NCI-H1436 treated with DMSO at 0.1 percent for 48 hours (cell line): ENCODE measurements around the gene COL6A2.
"Not testable (repeated sequence)": the region's sequence is repeated elsewhere in the genome, so short reads cannot be mapped to it uniquely, and the experiment has no call there.

Source experiments
- DNase-seq: peaks from one replicate; lab custom pipeline; 2025; lab: John Stamatoyannopoulos, UW

Gene COL6A2

DNA sequence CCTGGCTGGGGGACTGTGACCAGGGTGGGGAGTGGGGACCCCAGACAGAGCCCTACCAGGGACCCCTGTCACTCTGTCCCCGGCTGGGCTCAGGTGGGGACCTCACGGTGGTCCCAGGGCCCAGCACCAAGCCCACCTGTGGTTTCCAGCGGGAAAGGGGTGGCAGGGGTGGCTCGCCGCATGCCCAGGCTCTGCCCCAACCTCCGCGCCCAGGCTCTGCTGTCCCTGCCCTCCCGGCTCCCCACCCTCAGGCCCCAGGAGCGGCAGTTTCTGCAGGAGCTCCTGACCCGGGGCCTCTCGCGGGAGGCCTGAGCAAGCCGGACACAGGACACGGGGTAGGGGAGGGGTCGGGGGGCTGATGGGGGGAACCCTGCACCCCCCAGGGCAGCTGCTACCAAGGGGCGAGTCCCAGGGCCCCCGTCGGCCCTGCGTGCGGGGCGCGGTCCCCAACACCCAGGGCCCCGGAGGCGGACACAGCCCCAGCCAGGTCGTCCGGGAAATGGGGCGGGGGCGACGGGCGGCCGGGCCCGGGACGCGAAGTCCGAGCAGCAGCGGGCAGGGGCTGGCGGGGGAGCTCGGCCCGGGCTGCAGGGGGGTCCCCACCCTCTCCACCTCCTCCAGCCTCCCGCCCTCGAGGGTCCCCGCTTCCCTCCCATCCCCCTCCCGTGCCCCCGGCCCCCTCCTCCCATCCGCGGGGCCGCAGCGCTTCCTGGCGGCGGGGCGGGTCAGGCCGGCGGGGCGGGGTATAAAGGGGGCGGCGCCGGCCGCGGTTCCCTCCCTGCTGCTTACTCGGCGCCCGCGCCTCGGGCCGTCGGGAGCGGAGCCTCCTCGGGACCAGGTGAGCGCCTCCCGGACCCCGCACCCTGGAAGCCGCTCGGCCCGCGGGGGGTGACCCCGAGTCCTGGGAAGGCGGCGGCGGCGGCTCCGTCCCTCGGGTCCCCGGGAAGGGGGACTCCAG lies at the start of gene COL6A2:
TSS of gene COL6A2 (plus strand) at position 777 of the 958 bp plus-strand sequence.
- DNase-seq: no peak

DNA sequence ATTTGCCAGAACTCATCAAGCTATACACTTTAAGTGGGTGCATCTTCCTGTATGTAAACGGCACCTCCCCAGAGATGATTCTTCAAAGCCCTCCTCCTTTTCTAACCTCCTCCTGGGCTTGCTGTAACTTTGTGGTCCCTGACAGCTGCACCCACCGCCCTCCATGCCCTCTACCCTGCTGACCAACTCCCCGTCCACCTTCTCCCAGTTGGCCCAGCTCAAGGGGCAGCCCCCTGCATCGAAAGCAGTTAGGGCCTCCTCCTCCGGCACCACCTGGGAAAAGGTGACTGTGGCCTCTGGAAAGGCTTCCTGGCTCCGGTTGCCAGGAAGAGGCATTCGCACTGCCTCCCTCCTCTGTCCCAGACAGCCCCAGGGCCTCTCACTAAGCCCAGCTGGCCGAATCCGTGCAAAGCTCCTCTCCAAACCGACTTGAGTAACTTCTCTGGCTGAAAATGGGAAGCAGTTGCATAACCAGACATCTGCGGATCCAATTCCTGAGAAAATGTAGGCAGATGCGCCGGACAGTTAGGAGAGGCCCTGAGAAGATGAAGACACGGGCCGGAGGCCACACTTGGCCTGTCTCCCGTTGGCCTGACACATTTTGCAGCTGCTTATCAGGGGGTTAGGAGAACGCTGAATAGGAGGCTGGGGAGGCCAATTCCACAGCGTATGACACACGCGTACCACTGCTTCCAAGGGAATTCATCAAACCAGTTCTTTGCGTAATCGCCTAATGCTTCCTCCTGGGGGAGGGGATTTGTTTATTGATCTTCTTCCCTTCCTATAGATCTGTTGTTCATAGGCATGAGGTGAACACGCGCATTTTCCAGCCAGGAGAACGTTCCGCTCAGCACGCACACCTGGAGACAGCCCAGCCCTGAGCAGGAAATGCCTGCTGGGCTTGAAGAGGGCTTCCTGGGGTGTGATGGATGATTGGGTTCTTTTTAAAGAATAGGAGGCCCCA lies 48.7 kb upstream of the COL6A2 start:
- no peak for DNase-seq

DNA sequence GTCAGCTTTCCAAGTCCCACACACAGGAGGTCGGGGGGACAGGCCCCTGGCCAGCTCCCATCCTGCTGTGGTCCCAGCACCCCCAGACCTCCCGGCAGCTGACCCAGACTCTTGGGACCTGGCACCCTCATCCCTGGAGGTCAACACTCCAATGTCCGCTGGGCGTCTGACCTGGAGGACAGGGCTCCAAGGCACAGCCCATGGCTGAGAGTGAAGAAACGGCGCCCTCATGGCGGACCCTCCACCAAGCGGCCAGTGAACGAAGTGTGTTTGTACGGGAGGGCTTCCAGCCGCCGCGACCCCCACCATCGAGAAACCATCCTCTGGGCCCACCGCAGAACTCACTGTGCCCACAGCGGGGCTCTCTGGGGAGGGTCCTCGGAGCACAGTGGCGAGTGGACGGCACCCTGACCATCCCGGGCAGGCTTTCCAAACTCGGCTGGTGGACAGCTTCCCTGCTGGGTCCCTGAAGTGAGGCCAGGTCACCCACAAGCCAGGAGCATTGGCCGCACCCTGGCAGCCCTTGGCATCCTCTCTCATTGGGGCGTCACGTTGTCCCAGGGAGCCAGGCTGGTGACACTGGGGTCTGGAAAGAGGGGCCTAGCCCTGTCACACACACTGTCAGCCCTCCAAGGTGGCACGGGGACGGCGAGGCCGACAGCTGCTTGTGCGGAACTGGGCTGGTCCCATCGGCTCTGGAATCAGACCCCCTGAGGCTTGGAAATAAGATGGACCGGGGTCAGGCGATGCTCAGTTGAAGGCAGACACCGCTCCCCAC lies 47.8 kb upstream of the COL6A2 start:
- no peak for DNase-seq

DNA sequence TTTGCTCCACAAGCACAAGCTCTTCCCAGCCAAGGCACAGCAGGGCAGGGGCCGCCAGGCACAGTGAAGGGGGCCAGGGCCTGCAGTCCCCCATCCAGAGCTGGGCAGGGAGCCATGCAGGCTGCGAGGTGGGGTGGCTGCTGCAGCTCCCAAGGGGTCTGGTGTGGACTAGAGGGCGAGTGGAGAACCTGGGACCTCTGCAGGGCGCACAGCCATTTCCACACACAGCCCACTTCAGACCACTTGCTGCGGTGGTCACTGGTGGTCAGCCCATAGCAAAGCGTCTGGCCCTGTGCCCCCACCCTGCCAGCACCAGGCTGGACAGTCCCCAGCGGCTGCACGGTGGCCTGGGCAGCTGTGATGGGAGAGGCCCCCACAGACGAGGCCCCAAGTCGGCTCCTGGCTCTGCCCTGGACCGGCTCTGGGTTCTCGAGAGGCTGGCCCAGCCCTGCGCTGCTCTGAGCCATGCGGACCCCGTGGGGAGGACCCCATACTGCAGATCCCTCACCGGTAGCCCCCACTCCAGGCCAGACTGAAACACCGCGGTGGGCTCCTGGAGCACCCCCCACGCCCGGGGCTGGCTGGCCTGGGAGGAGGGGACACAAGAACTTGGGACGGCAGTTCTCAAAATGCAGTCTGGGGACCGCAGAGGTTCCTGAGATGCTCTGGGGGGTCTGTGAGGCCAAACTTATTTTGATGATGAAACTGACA lies 47.1 kb upstream of the COL6A2 start:
- DNase-seq: no peak

DNA sequence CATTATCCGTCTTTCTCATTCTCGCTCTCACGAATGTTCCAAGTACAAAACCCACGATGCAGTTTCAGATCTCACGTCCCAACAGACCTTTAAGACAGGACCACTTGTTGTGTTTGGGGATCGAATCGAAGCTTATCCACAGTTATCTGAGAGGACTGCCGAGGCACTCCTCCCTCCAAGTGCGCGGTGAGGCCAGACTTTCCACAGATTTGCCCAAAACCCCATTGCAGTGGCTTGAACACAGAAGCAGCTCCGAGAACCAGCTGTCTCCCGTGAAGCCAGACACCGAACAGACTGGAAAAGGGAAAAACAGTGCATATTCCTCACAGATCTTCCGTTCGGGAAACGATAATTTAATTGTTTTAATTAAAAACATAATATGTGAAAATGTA lies 46.5 kb upstream of the COL6A2 start:
- no peak for DNase-seq

DNA sequence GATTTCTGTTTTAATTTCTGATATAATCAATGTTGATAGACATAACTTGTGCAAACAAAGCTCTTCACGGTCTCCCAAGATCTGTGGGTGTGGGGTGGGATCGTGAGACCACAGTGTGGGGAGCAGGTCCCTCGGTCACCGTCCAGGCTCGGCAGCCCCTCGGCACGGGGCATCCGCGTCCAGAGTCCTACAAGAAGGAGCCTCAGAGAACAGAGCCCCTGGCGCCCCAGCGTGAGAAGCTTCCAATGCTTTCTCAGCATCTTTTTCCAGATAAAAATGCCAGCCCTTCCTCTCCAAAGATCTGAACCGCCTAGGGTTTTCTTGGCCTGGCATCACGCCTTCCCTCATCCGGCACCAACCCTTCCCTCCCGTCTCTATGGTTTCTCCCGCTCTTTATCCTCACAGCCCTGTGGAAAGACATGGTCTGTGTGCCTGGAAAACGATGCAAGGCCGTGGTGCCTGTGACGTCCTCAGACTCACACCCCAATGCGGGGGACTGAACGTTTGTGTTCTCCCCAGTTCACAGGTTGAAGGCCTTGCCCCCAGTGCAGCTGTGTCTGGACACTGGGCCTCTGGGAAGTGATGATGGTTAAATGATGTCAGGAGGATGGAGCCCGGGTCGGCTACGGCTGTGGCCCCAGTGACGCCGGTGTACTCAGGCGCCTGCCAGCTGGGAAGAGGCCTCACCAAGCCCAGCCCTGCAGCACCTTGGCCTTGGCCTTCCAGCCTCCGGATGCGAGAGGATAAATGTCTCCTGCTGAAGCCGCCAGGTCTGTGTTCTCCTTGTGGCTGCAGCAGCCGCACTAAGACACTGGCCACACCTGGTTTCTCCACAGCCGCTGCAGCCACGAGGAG lies 45.9 kb upstream of the COL6A2 start:
- no peak for DNase-seq

DNA sequence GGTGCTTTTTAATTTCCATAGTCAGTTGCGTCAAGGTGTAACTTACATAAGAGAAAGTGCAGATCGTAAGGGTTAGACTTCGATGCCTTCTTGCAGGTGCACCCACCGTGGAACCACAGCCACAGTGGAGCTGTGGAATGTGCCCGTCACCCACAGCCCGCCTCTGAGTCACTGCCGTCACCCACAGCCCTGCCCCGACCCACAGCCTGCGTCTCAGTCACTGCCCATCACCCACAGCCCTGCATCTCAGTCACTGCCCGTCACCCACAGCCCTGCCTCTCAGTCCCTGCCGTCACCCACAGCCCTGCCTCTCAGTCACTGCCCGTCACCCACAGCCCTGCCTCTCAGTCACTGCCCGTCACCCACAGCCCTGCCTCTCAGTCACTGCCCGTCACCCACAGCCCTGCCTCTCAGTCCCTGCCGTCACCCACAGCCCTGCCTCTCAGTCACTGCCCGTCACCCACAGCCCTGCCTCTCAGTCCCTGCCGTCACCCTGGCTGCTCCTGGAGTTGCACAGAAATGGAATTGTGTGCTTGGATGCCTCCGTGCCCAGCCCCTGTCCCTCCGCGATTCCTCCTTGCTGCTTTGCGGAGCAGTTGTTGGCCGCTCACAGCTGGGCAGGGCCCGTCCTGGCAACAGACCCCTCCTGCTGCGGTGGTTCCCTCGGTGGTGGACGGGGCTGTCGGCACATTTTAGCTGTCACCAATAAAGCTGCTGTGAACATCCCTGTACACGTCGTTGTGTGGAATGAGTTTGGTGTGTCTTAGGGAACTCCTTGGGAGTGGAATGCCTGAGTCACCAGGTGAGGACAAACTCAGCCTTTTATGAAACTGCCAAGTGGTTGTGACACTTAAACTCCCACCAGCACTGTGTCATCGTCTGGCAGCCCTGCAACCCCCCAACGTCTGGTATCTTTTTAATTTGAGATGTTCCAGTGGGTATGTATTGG lies 44.9 kb upstream of the COL6A2 start:
- DNase-seq: no peak

DNA sequence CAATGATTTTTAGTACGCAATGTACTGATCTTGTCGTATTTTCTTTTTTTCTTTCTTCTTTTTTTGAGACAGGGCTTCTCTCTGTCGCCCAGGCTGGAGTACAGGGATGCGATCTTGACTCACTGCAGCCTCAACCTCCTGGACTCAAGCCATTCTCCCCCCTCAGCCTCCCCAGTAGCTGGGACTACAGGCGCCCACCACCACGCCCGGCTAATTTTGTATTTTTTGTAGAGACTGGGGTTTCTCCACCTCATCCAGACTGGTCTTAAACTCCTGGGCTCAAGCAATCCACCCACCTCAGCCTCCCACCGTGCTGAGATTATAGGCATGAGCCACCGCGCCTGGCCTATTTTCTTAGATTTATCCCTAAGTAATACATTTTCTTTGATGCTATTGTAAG lies 43.9 kb upstream of the COL6A2 start:
- no peak for DNase-seq

DNA sequence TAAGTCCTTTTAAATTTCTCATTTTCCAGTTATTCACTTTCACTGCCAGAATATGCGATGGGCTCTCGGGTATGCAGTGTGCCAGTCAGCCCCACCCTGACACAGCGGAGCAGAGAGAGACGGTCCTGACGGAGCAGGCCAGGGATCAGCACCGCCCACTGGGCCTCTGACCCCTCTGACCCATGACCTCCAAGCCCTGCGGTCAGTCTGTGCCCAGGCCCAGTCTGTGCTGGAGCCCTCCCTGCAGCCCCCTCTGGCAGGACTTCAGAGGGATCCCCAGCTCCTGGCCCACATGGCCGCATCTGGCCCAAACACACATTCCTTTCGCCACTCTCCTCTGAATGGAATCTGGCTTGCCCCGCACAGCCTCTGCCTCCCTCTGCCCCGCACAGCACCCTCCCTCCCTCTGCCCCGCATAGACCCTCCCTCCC lies 43.4 kb upstream of the COL6A2 start:
- DNase-seq: no peak

DNA sequence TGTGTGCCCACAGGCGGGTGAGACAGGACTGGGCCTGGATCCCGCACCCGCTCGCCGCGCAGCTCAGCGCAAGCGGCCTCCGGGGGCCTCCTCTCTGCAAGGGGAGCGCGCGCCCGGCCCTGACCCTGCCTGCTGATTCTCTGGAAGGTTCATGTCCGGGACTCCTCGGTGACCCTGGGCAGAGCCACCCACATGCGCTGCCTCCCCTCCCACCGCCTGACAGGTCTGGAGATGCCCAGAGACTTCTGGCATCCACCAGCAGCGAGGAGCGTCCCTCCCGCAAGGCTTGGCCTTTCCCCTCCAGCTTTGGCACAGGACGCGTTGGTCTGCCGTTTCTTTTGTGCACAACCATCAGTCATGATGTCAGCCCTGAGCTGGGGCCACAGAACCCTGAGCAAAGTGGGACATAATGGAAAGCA lies 42.0 kb upstream of the COL6A2 start:
- DNase-seq: no peak

DNA sequence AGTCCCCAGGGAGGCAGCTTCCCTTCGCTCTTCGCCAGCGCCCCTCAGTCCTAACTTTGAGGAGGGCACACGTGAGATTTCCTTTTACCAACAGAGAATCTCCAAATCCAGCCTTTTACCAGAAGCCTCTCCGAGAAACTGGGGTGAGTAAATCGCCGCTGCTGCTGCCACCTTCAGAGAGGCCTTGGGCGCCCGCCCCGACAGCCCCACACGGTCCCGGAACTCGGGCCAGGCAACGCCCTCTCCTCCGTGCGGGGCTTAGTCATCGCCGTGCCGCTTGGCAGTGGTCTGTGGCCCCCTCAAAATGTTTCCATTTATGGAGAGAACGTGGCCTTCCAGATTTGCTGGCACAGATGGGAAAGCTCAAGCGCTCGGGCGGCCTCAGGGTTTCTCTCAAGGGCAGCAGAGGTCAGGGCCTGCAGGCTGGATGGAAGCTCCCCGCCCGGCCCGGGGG lies 41.4 kb upstream of the COL6A2 start:
- no peak for DNase-seq

DNA sequence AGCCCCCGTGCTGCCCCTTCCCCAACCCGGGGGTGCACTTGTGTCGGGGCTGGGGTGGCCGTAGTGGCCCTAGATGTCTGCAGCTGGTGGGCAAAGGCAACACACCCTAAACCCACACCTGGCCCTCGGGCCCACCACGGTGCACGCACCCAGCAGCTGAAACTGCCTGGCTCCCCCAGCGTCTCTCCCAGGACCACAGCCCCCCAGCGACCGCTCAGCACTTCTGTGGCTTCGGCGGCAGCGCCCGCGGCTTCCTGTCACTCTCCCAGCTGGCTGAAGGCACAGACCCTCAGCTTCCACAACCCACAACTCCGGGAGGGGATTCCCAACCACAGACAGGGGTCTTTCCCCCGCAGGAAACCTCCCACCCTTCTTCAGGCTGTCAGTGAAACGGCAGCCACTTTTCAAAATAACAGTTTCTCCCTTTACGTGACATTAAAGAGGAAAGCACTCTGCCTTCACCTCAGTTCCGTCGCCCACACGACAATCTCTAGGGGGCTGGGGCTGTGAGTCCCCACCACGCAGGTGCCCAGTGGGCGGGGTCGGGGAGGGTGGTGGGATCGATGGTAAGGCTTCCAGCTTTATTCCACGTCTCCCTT lies 40.7 kb upstream of the COL6A2 start:
- no peak for DNase-seq

DNA sequence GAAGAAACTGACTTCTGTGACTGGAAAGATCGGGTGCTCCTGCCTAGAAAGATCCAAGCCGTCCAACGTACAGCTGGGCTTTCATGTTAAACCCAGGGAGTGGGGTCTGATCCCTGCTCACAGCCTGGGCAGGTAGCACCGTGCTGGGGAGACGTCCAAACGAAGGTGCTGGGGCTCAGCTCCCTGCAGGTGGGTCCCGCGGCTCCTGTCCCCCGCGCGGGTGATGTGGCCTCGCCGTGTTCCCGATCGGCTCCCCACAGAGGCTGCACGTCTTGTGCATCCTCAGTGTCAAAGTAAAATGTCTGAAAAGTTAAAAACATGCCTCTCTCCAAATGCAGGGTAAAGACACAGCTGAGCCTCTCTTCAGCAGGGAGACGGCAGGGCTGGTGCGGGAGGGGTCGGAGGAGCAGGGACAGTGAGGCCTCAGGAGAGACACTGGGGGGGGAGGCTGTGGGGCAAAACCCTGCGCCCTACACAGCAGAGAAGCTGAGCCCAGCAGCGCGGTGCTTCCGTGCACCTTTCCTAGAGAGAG lies 40.1 kb upstream of the COL6A2 start:
- DNase-seq: no peak

DNA sequence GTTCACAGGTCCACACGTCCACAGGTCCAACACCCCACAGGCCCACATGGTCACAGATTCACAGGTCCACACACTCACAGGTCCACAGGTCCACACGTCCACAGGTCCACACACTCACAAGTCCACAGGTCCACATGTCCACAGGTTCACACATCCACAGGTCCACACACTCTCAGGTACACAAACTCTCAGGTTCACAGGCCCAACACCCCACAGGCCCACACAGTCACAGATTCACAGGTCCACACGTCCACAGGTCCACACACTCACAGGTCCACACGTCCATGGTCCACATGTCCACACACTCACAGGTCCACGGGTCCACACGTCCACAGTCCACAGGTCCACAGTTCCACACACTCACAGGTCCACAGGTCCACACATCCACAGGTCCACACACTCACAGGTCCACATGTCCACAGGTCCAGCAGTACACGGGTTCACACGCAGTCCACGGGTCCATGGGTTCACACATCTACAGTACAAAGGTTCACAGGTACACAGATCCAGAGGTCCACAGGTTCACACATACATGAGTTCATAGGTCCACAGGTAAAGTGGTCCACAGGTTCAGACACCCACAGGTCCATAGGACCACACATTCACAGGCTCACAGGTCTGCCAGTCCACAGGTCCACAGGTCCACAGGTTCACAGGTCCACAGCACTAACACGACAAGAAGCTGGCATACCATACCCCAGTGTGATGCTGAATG lies 39.3 kb upstream of the COL6A2 start:
- DNase-seq: no peak

DNA sequence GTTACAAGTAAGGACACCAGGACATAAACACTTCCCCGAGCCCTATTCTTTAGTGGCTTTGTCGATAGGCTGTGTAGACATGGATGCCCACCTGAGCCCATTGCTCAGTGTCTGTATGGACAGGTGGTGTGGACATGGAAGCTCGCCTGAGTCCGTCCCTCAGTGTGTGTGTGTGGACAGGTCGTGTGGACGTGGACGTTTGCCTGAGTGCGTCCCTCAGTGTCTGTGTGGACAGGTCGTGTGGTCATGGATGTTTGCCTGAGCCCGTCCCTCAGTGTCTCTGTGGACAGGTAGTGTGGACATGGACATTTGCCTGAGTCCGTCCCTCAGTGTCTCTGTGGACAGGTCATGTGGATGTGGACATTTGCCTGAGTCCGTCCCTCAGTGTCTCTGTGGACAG lies 38.7 kb upstream of the COL6A2 start:
- DNase-seq: no peak

DNA sequence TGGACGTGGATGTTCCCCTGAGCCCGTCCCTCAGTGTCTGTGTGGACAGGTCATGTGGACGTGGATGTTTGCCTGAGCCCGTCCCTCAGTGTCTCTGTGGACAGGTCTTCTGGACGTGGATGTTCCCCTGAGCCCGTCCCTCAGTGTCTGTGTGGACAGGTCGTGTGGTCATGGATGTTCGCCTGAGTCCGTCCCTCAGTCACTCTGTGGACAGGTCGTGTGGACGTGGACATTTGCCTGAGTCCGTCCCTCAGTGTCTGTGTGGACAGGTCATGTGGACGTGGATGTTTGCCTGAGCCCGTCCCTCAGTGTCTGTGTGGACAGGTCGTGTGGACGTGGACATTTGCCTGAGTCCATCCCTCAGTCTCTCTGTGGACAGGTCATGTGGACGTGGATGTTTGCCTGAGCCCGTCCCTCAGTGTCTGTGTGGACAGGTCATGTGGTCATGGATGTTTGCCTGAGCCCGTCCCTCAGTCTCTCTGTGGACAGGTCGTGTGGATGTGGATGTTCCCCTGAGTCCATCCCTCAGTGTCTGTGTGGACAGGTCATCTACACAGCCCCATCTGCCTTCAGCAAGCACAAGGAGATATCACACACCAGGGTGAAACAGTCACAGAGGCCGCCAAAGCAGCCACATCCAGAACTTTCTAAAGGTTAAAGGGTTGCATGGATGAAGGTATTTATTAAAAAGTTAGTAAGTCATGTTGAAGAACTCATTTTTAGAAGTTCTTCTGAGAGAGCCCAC lies 38.0 kb upstream of the COL6A2 start:
- not testable (repeated sequence) for DNase-seq

DNA sequence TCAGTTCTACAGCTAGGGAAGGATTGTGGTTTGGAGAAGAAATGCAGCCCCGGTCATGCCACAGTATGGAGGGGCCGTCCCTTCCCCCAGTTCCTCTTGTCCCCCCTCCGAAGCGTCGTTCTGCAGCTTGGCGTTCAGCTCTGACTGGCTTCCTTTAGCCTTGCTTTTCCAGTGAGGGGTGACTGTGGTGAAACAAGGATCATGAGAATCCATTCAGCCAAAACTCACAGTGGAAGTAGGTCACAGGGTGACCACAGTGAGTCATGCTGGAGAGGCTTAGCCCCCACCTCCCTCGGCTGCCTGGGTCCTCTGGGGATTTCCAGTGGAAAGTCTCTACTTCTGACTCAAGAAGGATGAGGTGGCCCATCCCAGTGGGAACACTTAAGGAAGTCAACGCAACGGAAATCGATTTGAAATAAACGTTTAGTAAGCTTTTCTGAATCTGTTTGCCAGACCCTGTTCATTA lies 37.3 kb upstream of the COL6A2 start:
- DNase-seq: no peak
